SU-DHL-6 (cell line): Measurements from ENCODE around the gene SMIM1.

Experiments
- H2AFZ ChIP-seq: fragments of 200-600 bp; sonication (generic); 2 replicates; pipeline ENCODE4 v1.6.1; 2014; ENCODE audit warnings: low read depth, mild to moderate bottlenecking, moderate library complexity, mixed read lengths, antibody characterized with exemption, low read length; ENCODE audit not compliant: severe bottlenecking
- H3F3A ChIP-seq: fragments of 200-600 bp; shearing (Covaris generic); 2 replicates; pipeline ENCODE4 v1.6.0; 2016; ENCODE audit warnings: antibody characterized with exemption, mild to moderate bottlenecking; ENCODE audit not compliant: insufficient read depth
- H3K27ac ChIP-seq: fragments of 200-600 bp; sonication (generic); 2 replicates; pipeline ENCODE4 v1.5.1; 2016; ENCODE audit warnings: low read depth, mild to moderate bottlenecking, low read length, moderate library complexity, mixed read lengths
- H3K27me3 ChIP-seq: fragments of 200-600 bp; sonication (generic), shearing (Covaris generic); 2 replicates; pipeline ENCODE4 v1.6.0; 2014; ENCODE audit warnings: mild to moderate bottlenecking, low read length
- H3K36me3 ChIP-seq: fragments of 200-600 bp; sonication (generic); 2 replicates; pipeline ENCODE4 v1.6.1; 2014; ENCODE audit warnings: mild to moderate bottlenecking, low read length, mixed read lengths
- H3K4me2 ChIP-seq: fragments of 300-600, 200-600 bp; shearing (Covaris generic), sonication (generic); 2 replicates; pipeline ENCODE4 v1.6.0; 2014; ENCODE audit warnings: low read length, low read depth, mild to moderate bottlenecking; ENCODE audit not compliant: poor library complexity, severe bottlenecking
- H3K4me3 ChIP-seq: fragments of 200-600 bp; sonication (generic); 2 replicates; pipeline ENCODE4 v1.5.1; 2014; ENCODE audit warnings: antibody characterized with exemption, low read length, mild to moderate bottlenecking, mixed read lengths; ENCODE audit not compliant: insufficient read depth, poor library complexity, severe bottlenecking
- H3K79me2 ChIP-seq: fragments of 200-600 bp; sonication (generic); 2 replicates; pipeline ENCODE4 v1.6.1; 2014; ENCODE audit warnings: mild to moderate bottlenecking, low read length, moderate library complexity; ENCODE audit not compliant: insufficient read depth
- H3K9ac ChIP-seq: fragments of 200-600 bp; sonication (generic); 2 replicates; pipeline ENCODE4 v1.7.0; 2014; ENCODE audit warnings: mild to moderate bottlenecking, low read length
- H3K9me2 ChIP-seq: fragments of 200-600 bp; sonication (generic); replicated peaks from 2 replicates; pipeline ENCODE4 v1.6.1; 2014; ENCODE audit warnings: low read length; ENCODE audit not compliant: insufficient read depth
- H3K9me3 ChIP-seq: fragments of 200-600 bp; sonication (generic); 2 replicates; pipeline ENCODE4 v1.6.1; 2014; ENCODE audit warnings: low read length, mixed read lengths; ENCODE audit not compliant: insufficient read depth
- H4K20me1 ChIP-seq: fragments of 200-600 bp; sonication (generic); 2 replicates; pipeline ENCODE4 v1.6.1; 2014; ENCODE audit warnings: low read depth, mild to moderate bottlenecking, antibody characterized with exemption, low read length, moderate library complexity, mixed read lengths
- CTCF ChIP-seq: fragments of 200-600 bp; sonication (generic); IDR thresholded peaks from one replicate; pipeline ENCODE4 v1.5.1; 2017; ENCODE audit warnings: antibody characterized with exemption, mild to moderate bottlenecking, low read length, moderate library complexity; ENCODE audit not compliant: insufficient read depth, poor library complexity, severe bottlenecking
- EZH2phosphoT487 ChIP-seq: fragments of 200-600 bp; sonication (generic), shearing (Covaris generic); conservative IDR thresholded peaks from 2 replicates; pipeline ENCODE4 v1.6.1; 2018; ENCODE audit warnings: mild to moderate bottlenecking, antibody characterized with exemption, low read length, moderate library complexity, mixed read lengths

The SMIM1 gene

GRCh38 chr1:3736131-3736561, 36.4 kb upstream of the SMIM1 start:
- no peaks in the 10 kb centered on the region for H4K20me1 ChIP-seq
- no peak overlapping the region for H3K9ac ChIP-seq
- H3K4me3 ChIP-seq, result no peak overlapping the region
- no peak overlapping the region for H3K27ac ChIP-seq
- no peaks in the 10 kb centered on the region for H3K9me3 ChIP-seq
- no peak for TF ChIP-seq CTCF
- no peak for TF ChIP-seq EZH2phosphoT487
- H3K9me2 ChIP-seq, result no peaks in the 10 kb centered on the region
- H3K4me2 ChIP-seq, result no peak overlapping the region
- no peaks in the 10 kb centered on the region for H3K27me3 ChIP-seq
- H2AFZ ChIP-seq, result no peak overlapping the region
- H3F3A ChIP-seq, result no peaks in the 10 kb centered on the region
- no peaks in the 10 kb centered on the region for H3K36me3 ChIP-seq
- no peaks in the 10 kb centered on the region for H3K79me2 ChIP-seq

GRCh38 chr1:3736708-3737107, 35.8 kb upstream of the SMIM1 start:
- Histone ChIP-seq H3K4me2 (no peak overlapping the region), H3K9me2 (no peaks in the 10 kb centered on the region), H3K27ac (no peak overlapping the region), H3F3A (no peaks in the 10 kb centered on the region), H3K36me3 (no peaks in the 10 kb centered on the region), H2AFZ (no peak overlapping the region), H3K27me3 (no peaks in the 10 kb centered on the region), H3K4me3 (no peak overlapping the region), H3K9me3 (no peaks in the 10 kb centered on the region), H4K20me1 (no peaks in the 10 kb centered on the region), H3K79me2 (no peaks in the 10 kb centered on the region), H3K9ac (no peak overlapping the region)
- TF ChIP-seq CTCF (no peak), EZH2phosphoT487 (no peak)

DNA sequence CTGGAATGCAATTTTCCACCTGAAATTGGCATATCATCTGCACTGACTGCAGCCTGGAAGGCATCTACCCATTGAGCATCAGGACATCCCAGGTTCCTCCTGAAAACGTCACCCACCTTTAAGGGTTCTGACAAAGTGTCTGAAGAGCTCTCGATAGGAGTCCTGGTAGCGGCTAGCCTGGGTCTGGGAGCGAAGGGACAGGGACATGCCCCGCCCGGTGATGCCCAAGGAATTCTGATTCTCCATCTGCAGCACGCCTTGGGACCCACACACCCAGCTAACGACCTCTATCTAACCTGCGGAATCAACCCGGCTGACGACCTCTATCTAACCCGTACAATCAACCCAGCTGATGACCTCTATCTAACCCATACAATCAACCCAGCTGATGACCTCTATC, 33.6 kb upstream of the SMIM1 start:
- Histone ChIP-seq H3K9ac (no peak overlapping the region), H3K27ac (no peak overlapping the region), H3K4me2 (no peak overlapping the region), H3K9me3 (no peaks in the 10 kb centered on the region), H3K27me3 (no peaks in the 10 kb centered on the region), H3K79me2 (no peaks in the 10 kb centered on the region), H3F3A (no peaks in the 10 kb centered on the region), H2AFZ (no peak overlapping the region), H3K36me3 (no peaks in the 10 kb centered on the region), H4K20me1 (no peaks in the 10 kb centered on the region), H3K4me3 (no peak overlapping the region), H3K9me2 (no peaks in the 10 kb centered on the region)
- TF ChIP-seq EZH2phosphoT487, result no peak
- no peak for TF ChIP-seq CTCF

DNA sequence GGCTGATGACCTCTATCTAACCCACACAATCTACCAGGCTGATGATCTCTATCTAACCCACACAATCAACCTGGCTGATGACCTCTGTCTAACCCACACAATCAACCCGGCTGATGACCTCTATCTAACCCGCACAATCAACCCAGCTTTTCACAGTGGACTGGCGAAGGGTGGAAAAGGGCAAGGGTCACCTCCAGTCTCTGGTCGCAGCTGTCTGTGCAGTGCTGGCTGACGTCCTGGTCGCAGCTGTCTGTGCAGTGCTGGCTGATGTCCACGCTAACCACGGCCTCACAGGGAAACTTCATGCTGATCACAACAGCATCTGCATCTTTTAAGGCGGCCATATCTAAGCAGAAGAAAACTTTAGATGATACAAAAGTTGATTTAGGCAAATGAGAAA, 32.5 kb upstream of the SMIM1 start:
- H3K9me2 ChIP-seq, result no peaks in the 10 kb centered on the region
- no peak overlapping the region for H3K4me2 ChIP-seq
- TF ChIP-seq EZH2phosphoT487 (no peak), CTCF (no peak)
- no peak overlapping the region for H3K27ac ChIP-seq
- H3K27me3 ChIP-seq, result no peaks in the 10 kb centered on the region
- H3K79me2 ChIP-seq, result no peaks in the 10 kb centered on the region
- H3K4me3 ChIP-seq, result no peak overlapping the region
- no peaks in the 10 kb centered on the region for H3K36me3 ChIP-seq
- H3K9me3 ChIP-seq, result no peaks in the 10 kb centered on the region
- no peak overlapping the region for H3K9ac ChIP-seq
- no peaks in the 10 kb centered on the region for H3F3A ChIP-seq
- H4K20me1 ChIP-seq, result no peaks in the 10 kb centered on the region
- H2AFZ ChIP-seq, result no peak overlapping the region
